Panc1 (cell line): ENCODE results near the gene FGF14. TPM values are rescaled to one million over a fixed set of nuclear protein-coding genes. Genes with fewer than 3 reads are reported as not detected.

Source experiments
- ATAC-seq: fragments of 200-7000 bp; cut with Tn5 transposase; 2 replicates; pipeline ENCODE4 v1.9.1; 2020; ENCODE audit warnings: mild to moderate bottlenecking, moderate library complexity
- BruUV-seq: library from RNA; stranded (reverse); fragments of 400-500 nt; replicated peaks from 2 replicates; lab custom pipeline; 2021; lab: Mats Ljungman, UMichigan
- CTCF ChIA-PET: fragments of 300-600 bp; sonication (Branson Sonifier 250); formaldehyde crosslinking; loops from one replicate; lab custom pipeline; 2022; ENCODE audit warnings: antibody characterized with exemption; lab: Charles Lee
- POLR2A ChIA-PET: fragments of 300-600 bp; sonication (Branson Sonifier 250); formaldehyde crosslinking; loops from one replicate; lab custom pipeline; 2022; ENCODE audit warnings: antibody characterized with exemption; lab: Charles Lee
- DNase-seq: peaks from one replicate; pipeline ENCODE4 v3.0.0-alpha.2; 2010; ENCODE audit warnings: low read depth, low spot score
- H3K27ac ChIP-seq: 2 replicates; pipeline ENCODE4 v1.5.1; 2011; ENCODE audit warnings: mild to moderate bottlenecking, low read length, inconsistent platforms
- H3K27me3 ChIP-seq: fragments of 200-500 bp; sonication (Bioruptor generic); 2 replicates; pipeline ENCODE4 v1.6.0; 2014; ENCODE audit warnings: low read length, inconsistent platforms; ENCODE audit not compliant: control insufficient read depth, insufficient read depth
- H3K36me3 ChIP-seq: fragments of 200-500 bp; sonication (Bioruptor generic); 2 replicates; pipeline ENCODE4 v1.5.1; 2014; ENCODE audit warnings: inconsistent platforms, mild to moderate bottlenecking, low read length, moderate library complexity; ENCODE audit not compliant: control insufficient read depth, insufficient read depth
- H3K4me1 ChIP-seq: 2 replicates; pipeline ENCODE4 v1.5.1; 2011; ENCODE audit warnings: inconsistent platforms, mild to moderate bottlenecking, low read length, moderate library complexity; ENCODE audit not compliant: control insufficient read depth, insufficient read depth
- H3K4me3 ChIP-seq, 2 experiments: 2 replicates each; pipeline ENCODE4 v1.5.1; 2011 to 2012; ENCODE audit warnings: low read depth in 2 of 2, low read length in 2 of 2, mild to moderate bottlenecking in 2 of 2, inconsistent platforms in 1 of 2, moderate library complexity in 1 of 2
- H3K9me3 ChIP-seq: fragments of 200-500 bp; sonication (Bioruptor generic); 2 replicates; pipeline ENCODE4 v1.5.1; 2014; ENCODE audit warnings: low read depth, mild to moderate bottlenecking, inconsistent platforms, low read length, moderate library complexity; ENCODE audit not compliant: control insufficient read depth, insufficient read depth
- CTCF ChIP-seq: fragments of 450-650 bp; IDR thresholded peaks from 2 replicates; pipeline ENCODE4 v1.5.1; 2017; ENCODE audit warnings: mild to moderate bottlenecking
- POLR2AphosphoS5 ChIP-seq: IDR thresholded peaks from 2 replicates; pipeline ENCODE4 v1.6.1; 2012; ENCODE audit warnings: mild to moderate bottlenecking, low read depth, low read length, moderate library complexity
- REST ChIP-seq, 2 experiments: IDR thresholded peaks; 2 replicates each; pipeline ENCODE4 v1.6.1; 2011 to 2012; ENCODE audit warnings: low read depth in 2 of 2, control low read depth in 1 of 2, low read length in 1 of 2, mild to moderate bottlenecking in 1 of 2, moderate library complexity in 1 of 2; ENCODE audit not compliant: insufficient read depth in 1 of 2
- SIN3A ChIP-seq: IDR thresholded peaks from 2 replicates; pipeline ENCODE4 v1.6.1; 2012; ENCODE audit warnings: low read depth, mild to moderate bottlenecking, low read length, moderate library complexity, borderline replicate concordance; ENCODE audit not compliant: insufficient read depth
- TCF7L2 ChIP-seq: IDR thresholded peaks from 2 replicates; pipeline ENCODE4 v1.6.1; 2011; ENCODE audit warnings: mild to moderate bottlenecking, low read depth, low read length, inconsistent platforms
- in situ Hi-C: cut with HindIII; loops from 2 replicates; pipeline ENCODE4 v1.10.0; 2016; ENCODE audit warnings: low sequenced_read_pairs, low pct_unique_long_range_greater_than_20kb
- intact Hi-C: fragments of 100-400 bp; cut with micrococcal nuclease; formaldehyde crosslinking; loops from one replicate; pipeline ENCODE4 v1.10.0; 2022; ENCODE audit not compliant: unreplicated experiment
- total RNA-seq: library from RNA; stranded (reverse); gene quantifications from one replicate; pipeline ENCODE4 v1.2.1, GENCODE V29; 2021; ENCODE audit not compliant: unreplicated experiment

The FGF14 gene
- total RNA-seq, 1 experiment from 2014 or later = 0.03 TPM

- H3K4me1 ChIP-seq = no peaks in the 10 kb centered on the region
- DNase-seq (no peak), ATAC-seq (no peak)
- no peaks in the 10 kb centered on the region for H3K27me3 ChIP-seq
- no TSS peak for BruUV-seq
- in situ Hi-C loops = no loop called here
- ChIA-PET POLR2A (no interaction called here), CTCF (no interaction called here)
- no peaks in the 10 kb centered on the region for H3K9me3 ChIP-seq
- H3K27ac ChIP-seq = no peak overlapping the region
- H3K4me3 ChIP-seq = no peak overlapping the region
- no peaks in the 10 kb centered on the region for H3K36me3 ChIP-seq
- TF ChIP-seq POLR2AphosphoS5 (no peak), REST (IDR thresholded peaks at IDR 0.05; ENCODE audit: insufficient read depth in 1 of 2, low read depth in 2 of 2, low read length in 1 of 2) (no peak), SIN3A (no peak), CTCF (no peak), TCF7L2 (no peak)
- intact Hi-C loops = no loop called here
Measured at GRCh38 chr13:101726681-101727080, 675.2 kb downstream of the FGF14 start.

- Histone ChIP-seq H3K36me3 (no peaks in the 10 kb centered on the region), H3K27me3 (no peaks in the 10 kb centered on the region)
Measured at GRCh38 chr13:101718496-101718895, 683.4 kb downstream of the FGF14 start.

More at GRCh38 chr13:101718496-101718895, 683.4 kb downstream of the FGF14 start:
- ChIA-PET POLR2A (no interaction called here), CTCF (no interaction called here)
- no peak overlapping the region for H3K27ac ChIP-seq
- no peaks in the 10 kb centered on the region for H3K4me1 ChIP-seq
- intact Hi-C loops = no loop called here
- H3K4me3 ChIP-seq = no peak overlapping the region
- in situ Hi-C loops = no loop called here
- ATAC-seq (no peak), DNase-seq (no peak)
- TF ChIP-seq CTCF = no peak
- no peak for TF ChIP-seq TCF7L2
- TF ChIP-seq SIN3A = no peak
- TF ChIP-seq POLR2AphosphoS5 = no peak
- TF ChIP-seq REST (IDR thresholded peaks at IDR 0.05; ENCODE audit: insufficient read depth in 1 of 2, low read depth in 2 of 2, low read length in 1 of 2) = no peak
- BruUV-seq = no TSS peak
- no peaks in the 10 kb centered on the region for H3K9me3 ChIP-seq
